B cell (primary cell): ENCODE data around the gene IRX6. TPM values are rescaled to one million over a fixed set of nuclear protein-coding genes. Genes with fewer than 3 reads are reported as not detected.

Experiments used
- ATAC-seq: fragments of 200-7000 bp; cut with Tn5 transposase; one replicate; pipeline ENCODE4 v1.10.0; 2021; ENCODE audit warnings: low read depth, mild to moderate bottlenecking, moderate number of reproducible peaks, moderate library complexity
- CTCF ChIA-PET: fragments of 350-600 bp; sonication (Branson Sonifier 250); formaldehyde crosslinking; loops from one replicate; lab custom pipeline; 2021; ENCODE audit warnings: antibody characterized with exemption, inconsistent platforms; lab: Charles Lee
- POLR2A ChIA-PET: fragments of 350-600 bp; sonication (Branson Sonifier 250); formaldehyde crosslinking; loops from one replicate; lab custom pipeline; 2021; ENCODE audit warnings: antibody characterized with exemption; lab: Charles Lee
- DNase-seq: peaks from one replicate; pipeline ENCODE4 v3.0.0; 2013
- H2AFZ ChIP-seq: 2 replicates; pipeline ENCODE4 v1.6.1; 2012; ENCODE audit warnings: mild to moderate bottlenecking, low read depth, low read length; ENCODE audit not compliant: insufficient read depth, poor library complexity, severe bottlenecking
- H3K27ac ChIP-seq, 2 donors: 1 replicate in 1 of 2; 2 replicates in 1 of 2; pipeline ENCODE4 v1.5.1; 2012 to 2013; ENCODE audit warnings: low read length in 2 of 2, mild to moderate bottlenecking in 2 of 2, moderate library complexity in 1 of 2
- H3K27me3 ChIP-seq, 4 experiments: fragments of 200-600 bp in 1 of 4; sonication (generic) in 1 of 4; replicated peaks in 1 of 4; 1 replicate in 2 of 4; 2 replicates in 2 of 4; pipeline versions ENCODE4 v1.6.1 to v1.7.0; 2013 to 2016; ENCODE audit warnings: low read length in 3 of 4, mild to moderate bottlenecking in 2 of 4, mixed read lengths in 1 of 4, moderate library complexity in 1 of 4; ENCODE audit not compliant: insufficient read depth in 4 of 4, control insufficient read depth in 3 of 4; ENCODE audit errors: control extremely low read depth in 1 of 4
- H3K36me3 ChIP-seq, 2 experiments: replicated peaks in 1 of 2; 1 replicate in 1 of 2; 2 replicates in 1 of 2; pipeline versions ENCODE4 v1.6.1 to v1.7.1; 2013; ENCODE audit warnings: low read length in 1 of 2; ENCODE audit not compliant: insufficient read depth in 2 of 2, control insufficient read depth in 1 of 2; ENCODE audit errors: control extremely low read depth in 1 of 2, extremely low read depth in 1 of 2
- H3K4me1 ChIP-seq, 2 donors: fragments of 200-600 bp in 1 of 2; sonication (generic) in 1 of 2; 1 replicate in 1 of 2; 2 replicates in 1 of 2; pipeline versions ENCODE4 v1.5.1 to v1.6.1; 2013 to 2017; ENCODE audit warnings: low read length in 2 of 2; ENCODE audit not compliant: control insufficient read depth in 2 of 2, insufficient read depth in 2 of 2
- H3K4me2 ChIP-seq: replicated peaks from 2 replicates; pipeline ENCODE3; 2012; ENCODE audit warnings: mild to moderate bottlenecking, low read depth, low read length; ENCODE audit not compliant: poor library complexity, severe bottlenecking
- H3K4me3 ChIP-seq, 5 experiments: fragments of 200-600 bp in 1 of 5; sonication (generic) in 1 of 5; 1 replicate in 3 of 5; 2 replicates in 2 of 5; pipeline versions ENCODE4 v1.5.1 to v1.7.0; 2011 to 2016; ENCODE audit warnings: low read length in 4 of 5, mild to moderate bottlenecking in 4 of 5, low read depth in 2 of 5, control low read depth in 1 of 5, moderate library complexity in 1 of 5; ENCODE audit not compliant: insufficient read depth in 1 of 5; ENCODE audit errors: control extremely low read depth in 1 of 5, extremely low read depth in 1 of 5
- H3K79me2 ChIP-seq: fragments of 200-600 bp; sonication (generic); one replicate; pipeline ENCODE4 v1.6.0; 2016; ENCODE audit warnings: low read length; ENCODE audit not compliant: control insufficient read depth, insufficient read depth
- H3K9ac ChIP-seq: fragments of 200-600 bp; sonication (generic); 2 replicates; pipeline ENCODE4 v1.6.1; 2017; ENCODE audit warnings: mild to moderate bottlenecking, low read length, moderate library complexity
- H3K9me3 ChIP-seq, 3 donors: one replicate each; pipeline versions ENCODE4 v1.6.1 to v1.7.1; 2013; ENCODE audit warnings: low read length in 2 of 3; ENCODE audit not compliant: control insufficient read depth in 2 of 3, insufficient read depth in 1 of 3; ENCODE audit errors: control extremely low read depth in 1 of 3
- H4K20me1 ChIP-seq: 2 replicates; pipeline ENCODE4 v1.6.0; 2012; ENCODE audit warnings: mild to moderate bottlenecking, low read length; ENCODE audit not compliant: insufficient read depth, control insufficient read depth, poor library complexity, severe bottlenecking
- H3K27ac Mint-ChIP-seq: one replicate; pipeline ENCODE4 v1.8.0; 2021; ENCODE audit warnings: mixed read lengths
- H3K27me3 Mint-ChIP-seq: one replicate; pipeline ENCODE4 v1.8.0; 2021; ENCODE audit warnings: mixed read lengths
- H3K4me1 Mint-ChIP-seq: one replicate; pipeline ENCODE4 v1.8.0; 2021; ENCODE audit warnings: mixed read lengths
- H3K4me3 Mint-ChIP-seq: one replicate; pipeline ENCODE4 v1.8.0; 2021; ENCODE audit warnings: mixed read lengths
- H3K9me3 Mint-ChIP-seq: one replicate; pipeline ENCODE4 v1.8.0; 2022; ENCODE audit warnings: mixed read lengths; ENCODE audit not compliant: insufficient read depth
- CTCF ChIP-seq: fragments of 200-600 bp; IDR thresholded peaks from one replicate; pipeline ENCODE4 v1.8.0; 2022; ENCODE audit warnings: antibody characterized with exemption, mild to moderate bottlenecking
- EZH2 ChIP-seq: IDR thresholded peaks from 2 replicates; pipeline ENCODE4 v1.6.1; 2012; ENCODE audit warnings: borderline replicate concordance, low read depth, mild to moderate bottlenecking, moderate library complexity, low read length; ENCODE audit not compliant: insufficient read depth, poor library complexity, severe bottlenecking
- WGBS: methylation state at CpG from one replicate; pipeline ENCODE4 v1.1.5; 2013; ENCODE audit warnings: missing lambda C conversion rate; ENCODE audit not compliant: insufficient coverage; 5-methylcytosine and 5-hydroxymethylcytosine counted together
- intact Hi-C: fragments of 100-400 bp; cut with micrococcal nuclease; formaldehyde crosslinking; loops from one replicate; pipeline ENCODE4 v1.10.0; 2022
- polyA plus RNA-seq: library from polyadenylated mRNA; depleted of rRNA; stranded (reverse); fragments of >200 nt; gene quantifications from 2 replicates; pipeline ENCODE4 v1.2.3, GENCODE V29; 2012
- total RNA-seq, 2 donors: library from RNA; stranded (reverse); fragments of 120-200 nt in 1 of 2; gene quantifications; 1 replicate in 1 of 2; 2 replicates in 1 of 2; pipeline versions ENCODE4 v1.2.3 to v1.2.4, GENCODE V29; 2013 to 2022

Gene IRX6
- total and polyA plus RNA-seq, 2 donors (not counting 1 experiment from before 2014, with no cell fraction given) = 0.10 to 0.15 TPM

- WGBS = 92% methylated on average over 7 of the region's 10 CpGs
- ChIA-PET CTCF (no interaction called here), POLR2A (no interaction called here)
- no peak overlapping the region for H3K27ac ChIP-seq
- H3K9me3 Mint-ChIP-seq = no peaks in the 10 kb centered on the region
- no peaks in the 10 kb centered on the region for H3K4me1 ChIP-seq
- no peak for DNase-seq
- H4K20me1 ChIP-seq = no peaks in the 10 kb centered on the region
- no peak overlapping the region for H3K4me3 Mint-ChIP-seq
- no peaks in the 10 kb centered on the region for H3K4me1 Mint-ChIP-seq
- peaks cover 0 to 8% (median 2%) of the 10 kb centered on the region in 4 experiments for H3K27me3 ChIP-seq
- peaks cover 0 to 4% (median 0%) of the 10 kb centered on the region in 3 donors for H3K9me3 ChIP-seq
- no peak overlapping the region for H3K4me2 ChIP-seq
- no peak for TF ChIP-seq EZH2
- no peak for TF ChIP-seq CTCF
- H3K79me2 ChIP-seq = no peaks in the 10 kb centered on the region
- no peak for ATAC-seq
- intact Hi-C loops = no loop called here
- H3K27ac Mint-ChIP-seq = no peak overlapping the region
- no peaks in the 10 kb centered on the region for H3K36me3 ChIP-seq
- H3K4me3 ChIP-seq = no peak overlapping the region
- peaks cover 23% of the 10 kb centered on the region for H3K27me3 Mint-ChIP-seq
- no peak overlapping the region for H2AFZ ChIP-seq
- no peak overlapping the region for H3K9ac ChIP-seq
Measured at GRCh38 chr16:55297062-55297909, 26.7 kb upstream of the IRX6 start.

- no peaks in the 10 kb centered on the region for H3K36me3 ChIP-seq
- ATAC-seq = no peak
- ChIA-PET CTCF (no interaction called here), POLR2A (no interaction called here)
- peaks cover 0 to 4% (median 0%) of the 10 kb centered on the region in 3 donors for H3K9me3 ChIP-seq
- no peaks in the 10 kb centered on the region for H3K4me1 ChIP-seq
- TF ChIP-seq EZH2 (no peak), CTCF (no peak)
- no CpG with 5 or more reads among the region's 1 CpG for WGBS
- Mint-ChIP-seq H3K9me3 (no peaks in the 10 kb centered on the region), H3K27me3 (peaks cover 23% of the 10 kb centered on the region), H3K27ac (no peak overlapping the region), H3K4me3 (no peak overlapping the region), H3K4me1 (no peaks in the 10 kb centered on the region)
- DNase-seq = no peak
- H3K4me3 ChIP-seq = no peak overlapping the region
- H3K79me2 ChIP-seq = no peaks in the 10 kb centered on the region
- H3K4me2 ChIP-seq = no peak overlapping the region
- no peak overlapping the region for H3K9ac ChIP-seq
- intact Hi-C loops = no loop called here
- H4K20me1 ChIP-seq = no peaks in the 10 kb centered on the region
- H3K27me3 ChIP-seq = peaks cover 0 to 8% (median 2%) of the 10 kb centered on the region in 4 experiments
- H2AFZ ChIP-seq = no peak overlapping the region
- no peak overlapping the region for H3K27ac ChIP-seq
Measured at GRCh38 chr16:55297910-55298479, 26.0 kb upstream of the IRX6 start.
